Body of pancreas (tissue), 4 donors: ENCODE measurements around the gene PER3.

ENCODE experiments used
- POLR2A ChIP-seq, 3 donors: fragments of 450-650 bp; IDR thresholded peaks; one replicate each; pipeline ENCODE4 v1.6.1; 2016; ENCODE audit warnings: antibody characterized with exemption in 3 of 3, mild to moderate bottlenecking in 2 of 3
- TF ChIP-seq, protein P1 (sequence below), 7 experiments: fragments of 450-650 bp in 4 of 7; fragments of 200-600 bp in 3 of 7; sonication (generic) in 3 of 7; IDR thresholded peaks; one replicate each; pipeline ENCODE4 v1.5.1; 2016 to 2019; ENCODE audit warnings: antibody characterized with exemption in 7 of 7

DNA sequence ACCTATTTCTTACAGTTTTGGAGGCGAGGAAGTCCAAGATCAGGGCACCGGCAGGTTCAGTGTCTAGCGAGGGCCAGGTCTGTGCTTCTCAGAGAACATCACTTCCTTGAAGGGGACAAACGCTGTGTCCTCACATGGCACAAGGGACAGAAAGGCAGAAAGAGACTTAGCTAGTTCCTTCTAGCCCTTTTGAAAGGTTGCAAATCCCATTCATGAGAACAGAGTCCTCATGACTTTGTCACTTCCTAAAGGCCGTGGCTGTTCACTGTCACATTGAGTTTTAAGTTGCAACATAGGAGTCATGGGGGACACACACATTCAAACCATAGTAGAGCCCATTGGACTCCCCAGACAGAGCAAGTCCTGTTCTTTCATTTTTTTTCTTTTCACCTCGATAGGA is 27.4 kb downstream of the PER3 start:
- TF ChIP-seq, protein P1, sequence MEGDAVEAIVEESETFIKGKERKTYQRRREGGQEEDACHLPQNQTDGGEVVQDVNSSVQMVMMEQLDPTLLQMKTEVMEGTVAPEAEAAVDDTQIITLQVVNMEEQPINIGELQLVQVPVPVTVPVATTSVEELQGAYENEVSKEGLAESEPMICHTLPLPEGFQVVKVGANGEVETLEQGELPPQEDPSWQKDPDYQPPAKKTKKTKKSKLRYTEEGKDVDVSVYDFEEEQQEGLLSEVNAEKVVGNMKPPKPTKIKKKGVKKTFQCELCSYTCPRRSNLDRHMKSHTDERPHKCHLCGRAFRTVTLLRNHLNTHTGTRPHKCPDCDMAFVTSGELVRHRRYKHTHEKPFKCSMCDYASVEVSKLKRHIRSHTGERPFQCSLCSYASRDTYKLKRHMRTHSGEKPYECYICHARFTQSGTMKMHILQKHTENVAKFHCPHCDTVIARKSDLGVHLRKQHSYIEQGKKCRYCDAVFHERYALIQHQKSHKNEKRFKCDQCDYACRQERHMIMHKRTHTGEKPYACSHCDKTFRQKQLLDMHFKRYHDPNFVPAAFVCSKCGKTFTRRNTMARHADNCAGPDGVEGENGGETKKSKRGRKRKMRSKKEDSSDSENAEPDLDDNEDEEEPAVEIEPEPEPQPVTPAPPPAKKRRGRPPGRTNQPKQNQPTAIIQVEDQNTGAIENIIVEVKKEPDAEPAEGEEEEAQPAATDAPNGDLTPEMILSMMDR (IDR thresholded peaks at IDR 0.05), result no peak
- no peak for TF ChIP-seq POLR2A (IDR thresholded peaks at IDR 0.05)
